LoVo (cell line): Measurements from ENCODE around the gene MSX1.
"Not testable (repeated sequence)": the region's sequence is repeated elsewhere in the genome, so short reads cannot be mapped to it uniquely, and the experiment has no call there.

ENCODE experiments used
- DNase-seq: peaks from one replicate; pipeline ENCODE4 v3.0.0-alpha.2; 2016; ENCODE audit warnings: low spot score

MSX1 gene

DNA sequence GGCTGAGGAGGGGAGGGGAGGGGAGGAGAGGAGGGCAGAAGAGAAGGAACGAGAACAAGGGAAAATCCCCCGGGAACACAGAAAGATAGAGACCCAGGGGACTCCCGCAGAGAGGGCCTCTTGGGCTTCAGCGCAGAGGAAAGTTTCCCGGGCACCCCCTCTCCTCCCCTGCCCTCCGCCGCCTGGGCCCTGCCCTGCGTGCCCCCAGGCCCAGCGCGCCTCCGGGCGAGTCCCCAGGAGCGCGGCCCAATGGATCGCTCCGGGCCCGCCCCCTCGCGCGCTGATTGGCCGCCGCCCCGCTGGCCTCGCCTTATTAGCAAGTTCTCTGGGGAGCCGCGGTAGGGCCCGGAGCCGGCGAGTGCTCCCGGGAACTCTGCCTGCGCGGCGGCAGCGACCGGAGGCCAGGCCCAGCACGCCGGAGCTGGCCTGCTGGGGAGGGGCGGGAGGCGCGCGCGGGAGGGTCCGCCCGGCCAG is at the start of gene MSX1:
Gene MSX1 (plus strand): TSS at position 341 of the 474 bp plus-strand sequence. CDS start 235 bp downstream, outside the sequence.
- peak; percentile 91 for DNase-seq

DNA sequence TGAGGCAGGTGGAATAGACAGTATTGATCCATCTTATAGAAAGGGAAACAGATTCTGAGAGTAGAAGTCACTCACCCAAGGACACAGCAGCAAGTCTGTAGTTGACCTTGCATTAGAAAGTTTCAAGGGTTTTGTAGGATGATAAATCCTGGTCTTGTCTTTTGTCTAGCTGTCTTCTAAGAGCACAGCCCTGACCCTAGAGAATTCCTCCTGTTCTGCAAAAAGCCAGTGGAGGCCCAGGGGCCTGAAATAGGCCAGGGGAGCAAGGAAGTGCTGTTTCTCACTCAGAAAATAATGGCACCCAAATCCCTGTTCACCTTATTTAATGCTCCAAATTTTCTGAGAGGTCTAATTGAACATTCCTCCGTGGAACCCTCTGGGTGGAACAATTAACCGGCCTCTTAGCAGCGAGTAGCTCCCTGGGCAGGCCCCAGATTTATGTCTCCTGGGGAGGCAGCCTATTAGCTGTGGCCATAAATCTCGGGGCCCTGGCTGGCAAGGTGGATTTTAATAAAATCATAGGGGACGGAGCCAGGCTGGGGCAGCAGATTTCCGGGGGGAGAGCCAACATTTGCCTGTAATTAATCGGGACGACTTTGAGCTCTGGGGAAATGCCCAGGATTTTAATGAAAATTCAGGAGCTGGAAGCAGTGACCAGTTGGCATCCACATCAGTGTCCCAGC is 49.2 kb upstream of the MSX1 start:
- DNase-seq, result no peak

DNA sequence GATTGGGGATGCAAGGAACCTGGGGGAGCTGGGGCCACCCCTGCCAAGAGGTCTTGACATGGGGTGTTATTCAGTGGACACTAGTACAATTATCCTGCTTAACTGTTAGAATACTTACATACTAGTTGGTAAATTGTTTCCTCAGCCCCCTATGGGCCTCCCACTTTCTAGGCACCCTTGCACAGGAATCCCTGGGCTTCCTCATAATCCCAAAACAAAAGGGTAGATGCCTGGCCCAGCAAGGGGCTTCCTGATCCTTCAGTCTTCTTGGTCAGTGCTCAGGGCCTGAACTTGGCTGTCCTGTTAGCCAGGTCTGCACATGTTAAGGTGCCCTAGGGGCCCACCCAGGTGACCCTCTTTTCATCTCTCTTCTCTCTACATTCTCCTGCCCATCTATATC is 48.7 kb upstream of the MSX1 start:
- no peak for DNase-seq

DNA sequence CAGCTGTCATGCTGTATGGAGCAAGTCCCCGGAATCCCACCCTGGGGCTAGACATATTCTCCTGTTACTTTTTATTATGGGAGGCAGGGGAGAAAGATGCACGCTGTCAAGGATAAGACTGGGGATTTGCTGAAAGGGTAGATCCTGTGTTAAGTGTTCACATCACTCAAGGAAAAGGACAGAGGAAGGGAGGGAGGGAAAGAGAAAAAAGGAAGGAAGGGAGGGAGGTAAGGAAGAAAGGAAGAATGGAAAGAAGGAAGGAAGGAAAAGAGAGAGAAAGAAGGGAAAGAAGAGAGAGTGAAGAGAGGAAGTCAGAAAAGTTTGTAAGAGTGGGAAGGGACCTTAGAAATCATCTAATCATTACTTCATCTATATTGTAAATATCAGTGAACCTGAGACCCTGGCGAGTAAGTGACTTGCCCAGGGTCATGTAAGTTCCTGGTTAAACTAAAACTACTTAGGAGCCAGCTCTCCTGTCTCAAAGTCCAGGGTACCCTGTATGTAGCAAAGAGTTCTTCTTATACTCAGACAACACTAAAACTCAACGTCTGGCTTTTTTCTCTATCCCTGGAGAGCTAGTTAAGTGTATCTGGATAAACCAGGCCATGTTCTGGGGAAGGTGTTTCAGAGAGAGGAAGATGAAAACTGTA is 47.2 kb upstream of the MSX1 start:
- DNase-seq, result no peak

DNA sequence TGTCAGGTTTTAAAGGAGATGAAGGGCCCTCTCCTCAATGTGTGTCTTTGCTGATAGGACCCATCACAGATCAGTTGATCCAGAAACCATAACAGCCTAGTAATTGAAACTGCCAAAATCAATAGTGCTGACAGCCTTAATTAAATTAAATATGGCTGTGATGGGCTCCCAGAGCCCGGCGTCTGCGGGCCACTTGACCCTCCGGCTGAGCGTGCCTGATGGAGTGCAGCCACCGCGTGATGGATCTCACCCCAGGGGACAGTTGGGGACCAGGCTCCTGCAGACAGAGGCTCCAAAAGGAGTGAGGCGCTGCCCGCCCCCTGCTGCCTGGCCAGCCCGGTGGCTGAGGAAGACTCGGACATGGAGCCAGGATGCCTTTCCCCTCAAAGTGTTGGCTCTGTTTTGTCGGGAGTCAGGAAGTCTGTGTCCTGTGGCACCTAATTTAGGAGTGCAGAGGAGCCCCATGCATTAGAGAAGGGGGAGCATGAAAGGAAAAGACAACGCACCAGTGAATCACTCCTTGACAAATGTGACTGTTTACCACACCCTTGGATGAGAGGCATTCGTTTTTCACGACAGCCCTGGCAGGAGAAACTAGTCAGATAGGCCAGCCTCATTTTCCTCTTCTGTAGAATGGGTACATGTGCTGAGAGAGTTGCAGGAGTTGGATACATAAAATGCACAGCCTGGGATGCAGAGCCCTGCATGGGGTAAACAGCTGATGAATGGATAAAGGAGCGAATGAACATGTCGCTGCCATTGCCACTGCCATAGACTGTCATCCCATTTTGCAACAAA is 40.9 kb upstream of the MSX1 start:
- DNase-seq, result no peak

DNA sequence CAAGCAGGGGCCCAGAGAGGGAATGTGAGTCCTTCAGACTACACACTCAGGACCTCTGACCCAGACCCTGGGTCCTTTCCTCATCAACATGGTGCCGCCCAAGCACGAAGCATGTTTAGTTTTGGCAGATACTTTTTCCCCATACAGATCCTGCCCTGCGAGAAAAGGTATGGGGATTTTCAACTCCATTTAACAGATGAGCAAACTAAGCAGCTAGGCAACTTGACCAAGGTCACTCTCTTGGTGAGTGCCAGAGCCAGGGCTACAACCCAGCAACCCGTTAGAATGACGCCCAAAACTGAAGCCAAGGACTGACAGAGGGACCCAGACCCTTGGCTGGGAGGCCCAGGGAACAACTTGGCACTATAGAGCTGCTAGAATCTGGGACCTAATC is 40.3 kb upstream of the MSX1 start:
- DNase-seq, result no peak

DNA sequence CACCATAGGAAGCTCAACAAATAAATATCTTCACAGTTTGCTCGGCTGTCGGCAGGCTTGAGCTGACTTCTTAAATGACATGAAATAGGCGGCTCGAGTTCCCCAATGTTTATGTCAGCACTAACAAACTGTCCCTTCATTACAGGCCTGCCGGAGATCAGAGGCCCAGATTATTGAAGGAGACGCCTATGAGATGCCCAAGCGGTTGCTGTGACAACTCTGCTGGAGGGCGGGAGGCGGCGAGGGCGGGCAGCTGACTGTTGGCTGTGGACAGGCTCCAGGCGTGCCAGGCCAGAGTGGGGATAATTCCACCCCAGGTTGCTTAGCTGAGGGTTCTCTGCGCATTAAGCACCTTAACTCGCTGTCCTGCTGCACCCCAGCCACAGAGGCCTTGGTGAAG is 39.2 kb upstream of the MSX1 start:
- no peak for DNase-seq

DNA sequence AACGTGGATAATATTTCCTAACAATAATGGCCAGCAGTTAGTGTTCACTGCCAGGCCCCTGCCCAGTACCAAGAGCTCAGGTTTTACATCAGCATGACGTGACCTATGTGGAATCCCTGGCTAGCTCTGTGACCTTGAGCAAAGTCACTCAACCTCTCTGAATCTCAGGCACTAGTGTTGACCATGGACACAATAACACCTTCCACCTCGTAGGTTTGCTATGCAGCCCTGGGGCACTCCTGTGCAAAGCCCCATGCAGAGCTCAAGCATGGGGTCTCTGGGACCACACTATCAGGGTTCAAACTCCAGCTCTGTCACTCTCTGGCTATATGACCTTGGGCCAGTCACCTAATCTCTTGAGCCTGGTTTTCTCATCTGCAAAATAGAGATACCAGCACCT is 38.7 kb upstream of the MSX1 start:
- DNase-seq, result no peak

DNA sequence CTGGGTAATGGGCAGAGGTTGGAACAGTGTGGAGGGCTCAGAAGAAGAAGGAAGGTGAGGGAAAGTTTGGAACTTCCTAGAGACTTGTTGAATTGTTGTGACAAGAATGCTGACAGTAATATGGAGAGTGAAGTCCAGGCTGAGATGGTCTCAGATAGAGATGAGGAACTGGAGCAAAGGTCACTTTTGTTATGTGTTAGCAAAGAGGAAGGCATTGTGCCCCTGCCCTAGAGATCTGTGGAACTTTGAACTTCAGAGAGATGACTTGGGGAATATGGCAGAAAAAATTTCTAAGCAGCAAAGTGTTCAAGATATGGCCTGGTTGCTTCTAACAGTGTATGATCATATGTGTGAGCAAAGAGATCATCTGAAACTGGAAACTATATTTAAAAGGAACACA is 37.9 kb upstream of the MSX1 start:
- no peak for DNase-seq

DNA sequence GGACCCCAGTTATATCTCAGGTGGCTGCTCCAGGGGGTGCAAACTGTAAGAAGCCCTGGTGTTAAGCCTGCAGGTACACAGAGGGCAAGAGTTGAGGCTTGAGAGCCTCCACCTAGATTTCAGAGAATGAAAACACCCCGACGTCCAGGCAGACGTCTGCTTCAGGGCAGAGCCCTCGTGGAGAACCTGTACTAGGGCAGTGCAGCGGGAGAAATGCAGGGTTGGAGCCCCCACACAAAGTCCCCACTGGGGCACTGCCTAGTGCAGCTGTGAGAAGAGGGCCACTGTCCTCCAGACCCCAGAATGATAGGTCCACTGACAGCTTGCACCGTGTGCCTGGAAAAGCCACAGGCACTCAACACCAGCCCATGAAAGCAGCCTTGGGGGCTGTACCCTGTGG is 37.2 kb upstream of the MSX1 start:
- DNase-seq, result not testable (repeated sequence)

DNA sequence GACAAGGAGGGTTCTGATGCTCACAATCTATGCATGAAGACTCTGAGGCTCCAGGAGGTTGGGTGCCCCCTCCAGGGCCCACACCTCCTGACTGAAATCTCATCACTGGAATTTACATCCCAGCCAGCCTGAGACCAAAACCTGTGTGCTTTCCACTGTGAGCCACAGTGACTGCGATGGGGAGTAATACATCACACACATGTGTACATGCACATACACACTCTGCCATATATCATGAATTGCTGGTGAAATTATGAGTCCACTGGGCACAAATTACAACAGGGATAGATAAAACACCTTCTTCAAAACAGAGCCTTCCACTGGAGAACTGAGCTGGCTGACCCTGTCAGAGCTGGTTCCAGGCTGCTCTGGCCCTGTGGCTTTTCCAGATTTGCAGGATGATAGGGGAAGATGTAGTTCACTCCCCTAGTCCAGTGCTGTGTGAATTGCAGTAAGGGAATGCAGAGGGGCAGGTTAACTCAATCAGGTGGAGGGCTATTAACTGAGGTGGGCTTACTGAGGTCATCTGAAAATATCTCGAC is 35.8 kb upstream of the MSX1 start:
- no peak for DNase-seq

DNA sequence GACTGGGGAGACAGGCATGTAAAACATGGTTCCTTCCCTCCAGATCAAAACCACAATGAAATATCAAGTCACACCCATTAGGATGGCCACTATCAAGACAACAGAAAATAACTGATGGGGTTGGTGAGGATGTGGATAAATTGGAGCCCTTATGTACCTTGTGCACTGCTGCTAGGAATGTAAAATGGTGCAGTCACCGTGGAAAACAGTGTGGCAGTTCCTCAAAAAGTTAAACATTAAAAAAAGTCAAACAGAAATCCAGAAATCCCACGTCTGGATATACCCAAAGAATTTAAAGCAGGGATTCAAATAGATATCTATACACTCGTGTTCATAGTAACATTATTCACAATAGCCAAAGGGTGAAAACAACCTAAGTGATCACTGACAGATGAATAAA is 35.2 kb upstream of the MSX1 start:
- no peak for DNase-seq

DNA sequence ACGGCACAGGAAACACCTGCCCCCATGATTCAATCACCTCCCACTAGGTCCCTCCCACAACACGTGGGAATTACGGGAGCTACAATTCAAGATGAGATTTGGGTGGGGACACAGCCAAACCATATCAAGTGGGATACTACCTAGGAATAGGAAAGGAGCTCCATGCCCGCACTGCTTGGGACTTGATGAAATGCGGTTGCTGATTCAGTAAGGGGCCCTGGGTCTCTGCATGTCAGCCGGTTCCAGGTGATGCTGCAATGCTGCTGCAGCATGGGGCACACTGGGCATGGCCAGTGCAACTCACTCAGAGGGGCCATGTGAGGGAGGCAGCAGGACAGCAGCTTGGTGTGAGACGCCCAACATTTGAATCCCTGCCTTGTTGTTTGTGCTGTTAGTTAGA is 34.0 kb upstream of the MSX1 start:
- no peak for DNase-seq

DNA sequence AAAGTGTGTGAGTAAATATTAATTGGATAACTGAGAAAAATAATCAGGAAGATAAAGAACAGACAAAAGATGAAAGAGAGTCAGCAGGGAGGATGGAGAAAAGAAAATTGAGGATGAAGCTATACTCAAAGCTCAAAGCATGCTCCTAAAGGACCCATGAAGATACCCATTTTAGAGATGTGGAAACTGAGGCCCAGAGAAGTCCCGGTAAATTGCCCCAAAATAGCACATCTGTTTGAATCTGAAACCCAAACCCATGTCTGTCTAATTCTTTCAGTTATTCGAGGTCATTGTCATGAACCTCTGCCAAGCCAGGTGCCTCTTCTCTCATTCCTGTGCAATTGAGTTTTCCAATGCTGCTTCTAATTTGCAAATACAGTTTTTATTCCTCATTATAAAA is 29.6 kb upstream of the MSX1 start:
- no peak for DNase-seq

DNA sequence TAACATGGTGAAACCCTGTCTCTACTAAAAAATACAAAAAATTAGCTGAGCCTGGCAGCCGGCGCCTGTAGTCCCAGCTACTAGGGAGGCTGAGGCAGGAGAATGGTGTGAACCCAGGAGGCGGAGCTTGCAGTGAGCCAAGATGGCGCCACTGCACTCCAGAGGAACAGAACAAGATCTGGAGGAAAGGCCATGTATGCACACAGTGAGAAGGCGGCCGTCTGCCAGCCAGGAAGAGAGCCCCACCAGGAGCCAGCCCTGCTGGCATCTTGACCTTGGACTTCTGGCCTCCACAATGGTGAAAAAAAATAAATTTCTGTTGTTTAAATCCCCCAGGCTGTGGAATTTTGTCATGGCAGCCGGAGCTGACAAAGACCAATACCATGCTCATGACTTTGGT is 28.2 kb upstream of the MSX1 start:
- DNase-seq, result no peak

DNA sequence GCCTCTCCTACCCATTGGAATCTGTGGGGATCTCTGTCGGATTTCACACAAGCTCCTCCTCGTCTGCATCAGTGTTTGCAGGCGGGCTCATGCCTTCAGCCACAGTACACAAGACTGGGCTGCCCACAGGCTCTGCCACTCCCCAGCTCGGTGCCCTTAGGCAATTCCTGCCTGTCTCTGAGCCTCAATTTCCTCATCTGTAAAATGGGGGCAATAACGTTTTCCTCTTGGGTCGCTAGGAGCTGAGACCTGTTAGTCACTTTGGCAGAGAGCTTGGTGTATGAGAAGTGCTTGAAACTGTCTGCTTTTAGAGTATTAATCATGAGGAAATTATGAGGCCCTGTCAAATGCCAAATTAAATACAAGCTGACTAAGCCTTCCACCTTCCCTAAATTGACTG is 27.6 kb upstream of the MSX1 start:
- no peak for DNase-seq

DNA sequence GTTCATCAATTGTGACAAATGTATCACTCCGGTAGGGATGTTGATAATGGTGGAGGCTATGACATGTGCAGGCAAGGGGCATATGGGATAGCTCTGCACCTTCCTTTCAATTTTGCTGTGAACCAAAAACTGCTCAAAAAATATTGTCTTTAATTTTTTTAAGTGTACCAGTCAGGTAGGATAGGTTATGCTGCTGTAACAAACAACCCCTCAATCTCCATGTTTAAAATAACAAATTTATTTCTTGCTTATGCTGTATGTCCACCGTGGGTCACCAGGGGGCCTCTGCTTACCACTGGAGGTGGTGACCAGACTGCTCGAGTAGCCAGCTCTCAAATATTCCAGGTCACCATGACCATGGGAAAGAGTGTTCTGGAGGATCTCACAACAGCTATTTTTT is 23.4 kb upstream of the MSX1 start:
- no peak for DNase-seq

DNA sequence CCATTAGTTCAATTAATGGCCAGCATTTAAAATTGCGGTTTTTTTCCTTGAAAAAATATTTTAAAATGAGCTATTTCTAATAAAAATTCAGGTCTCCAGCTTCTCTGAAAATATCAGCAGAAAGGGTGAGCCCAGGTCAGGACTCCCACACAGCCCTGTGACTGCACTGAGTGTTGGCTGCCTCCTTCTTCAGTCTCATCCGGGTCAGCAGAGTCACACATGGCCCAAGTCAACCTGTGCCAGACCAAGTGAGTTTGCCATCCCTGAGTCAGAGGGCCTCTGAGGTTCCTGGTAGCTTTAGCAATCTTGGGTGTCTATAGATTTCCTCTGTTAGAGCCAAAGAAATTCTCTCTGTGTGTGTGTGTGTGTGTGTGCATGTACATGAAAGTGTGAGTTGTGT is 22.1 kb upstream of the MSX1 start:
- no peak for DNase-seq

DNA sequence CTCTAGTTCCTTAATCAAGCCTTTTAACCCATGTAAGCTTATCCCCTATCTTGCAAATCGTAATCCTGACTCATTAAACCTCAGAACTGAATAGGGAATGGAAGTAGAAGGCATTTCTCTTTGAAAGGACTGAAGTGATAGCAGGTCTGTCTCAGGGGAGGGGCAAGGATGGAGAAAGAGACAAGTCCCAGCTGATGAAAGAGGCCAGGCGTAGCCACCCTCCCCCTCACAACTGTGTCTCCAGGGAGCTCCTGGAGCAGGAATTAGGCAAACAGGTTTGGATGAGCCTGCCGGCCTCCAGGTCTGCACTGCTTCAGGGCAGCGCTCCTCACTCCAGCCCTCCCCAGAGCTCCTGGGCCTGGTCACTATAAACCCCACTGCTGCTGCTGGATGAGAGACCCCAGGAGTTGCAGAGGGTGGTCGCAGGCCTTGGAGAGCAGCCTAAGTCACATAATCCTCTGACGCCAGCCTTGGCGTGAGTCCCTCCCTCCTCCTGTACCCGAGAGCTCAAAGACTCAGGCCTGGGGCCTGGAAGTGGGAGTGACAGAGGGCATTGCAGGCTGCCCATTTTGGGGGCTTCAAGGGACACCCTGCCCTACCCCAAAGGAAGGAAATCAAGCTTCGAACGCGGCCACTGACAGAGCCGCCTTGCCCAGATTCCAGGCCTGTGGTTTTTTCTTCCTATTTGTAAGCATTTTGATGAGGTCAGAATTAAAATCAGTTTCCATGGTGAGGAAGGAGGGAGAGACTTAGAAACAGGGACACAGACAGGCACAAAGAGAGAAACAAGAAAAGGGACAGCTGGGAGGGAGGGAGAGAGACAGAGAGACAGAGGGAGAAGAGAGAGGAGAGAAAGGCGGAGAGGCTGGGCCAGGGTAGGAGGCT is 21.2 kb upstream of the MSX1 start:
- DNase-seq, result no peak

DNA sequence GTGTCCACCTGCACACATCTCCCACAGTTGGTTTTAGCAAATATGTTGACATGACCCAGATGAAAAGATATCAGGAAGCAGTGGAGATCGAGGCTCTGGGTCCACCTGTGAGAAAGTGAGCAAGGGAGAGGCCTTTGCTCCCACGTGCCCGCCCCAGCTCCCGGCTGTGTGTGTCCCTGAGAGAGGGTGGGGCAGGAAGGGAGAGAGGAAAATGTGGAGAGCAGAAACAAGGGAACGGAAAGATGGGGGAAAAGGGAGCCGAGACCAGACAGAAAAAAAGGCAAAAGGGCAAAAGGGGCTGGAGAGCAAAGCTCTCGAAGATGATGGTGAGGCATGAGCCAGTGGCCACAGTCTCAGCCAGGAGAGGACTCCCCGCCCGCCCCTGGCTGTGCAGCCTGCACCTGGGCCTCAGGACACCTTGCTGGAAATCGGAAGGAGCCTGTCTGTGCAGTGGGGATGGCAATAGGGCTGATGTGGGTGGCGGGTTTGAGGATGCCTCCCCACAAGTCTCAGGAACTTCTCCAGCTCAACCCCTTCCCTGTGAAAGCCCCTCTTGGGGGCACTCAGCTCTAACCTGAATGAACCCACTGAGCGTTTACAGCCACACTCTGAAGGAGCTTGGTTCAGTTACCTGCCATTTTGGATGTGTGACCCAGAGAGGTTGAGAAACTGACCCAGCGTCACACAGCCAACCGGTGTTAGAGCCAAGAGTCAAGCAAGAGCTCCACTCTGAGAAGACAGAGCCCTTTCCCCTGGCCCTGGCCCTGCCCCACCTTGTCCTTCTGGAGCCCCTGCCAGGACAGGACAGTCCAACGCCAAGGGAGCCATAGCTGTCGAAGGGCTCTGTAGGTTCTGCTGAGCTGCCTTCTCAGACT is 20.3 kb upstream of the MSX1 start:
- no peak for DNase-seq

DNA sequence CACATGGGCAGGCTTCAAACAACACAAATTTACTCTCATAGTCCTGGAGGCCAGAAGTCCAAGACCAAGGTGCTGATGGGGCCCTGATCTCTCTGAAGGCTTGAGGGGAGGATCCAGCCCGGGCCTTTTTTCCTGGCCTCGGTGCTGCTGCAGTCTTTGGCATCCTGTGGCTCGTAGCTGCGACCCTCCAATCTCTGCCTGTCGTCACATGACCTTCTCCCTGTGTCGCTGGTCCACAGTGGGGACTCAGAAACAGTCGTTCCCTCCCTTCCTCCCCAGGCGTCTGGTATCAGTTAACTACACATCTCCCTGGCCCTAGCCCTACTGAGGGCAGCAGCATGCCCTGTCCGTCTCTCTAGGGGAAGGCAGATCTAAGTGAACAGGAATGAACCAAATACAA is 19.1 kb upstream of the MSX1 start:
- DNase-seq, result no peak
